ENCODE data around the gene TMEM63C. TPM values are rescaled to one million over a fixed set of nuclear protein-coding genes. Genes with fewer than 3 reads are reported as not detected.

Gene TMEM63C, protein sequence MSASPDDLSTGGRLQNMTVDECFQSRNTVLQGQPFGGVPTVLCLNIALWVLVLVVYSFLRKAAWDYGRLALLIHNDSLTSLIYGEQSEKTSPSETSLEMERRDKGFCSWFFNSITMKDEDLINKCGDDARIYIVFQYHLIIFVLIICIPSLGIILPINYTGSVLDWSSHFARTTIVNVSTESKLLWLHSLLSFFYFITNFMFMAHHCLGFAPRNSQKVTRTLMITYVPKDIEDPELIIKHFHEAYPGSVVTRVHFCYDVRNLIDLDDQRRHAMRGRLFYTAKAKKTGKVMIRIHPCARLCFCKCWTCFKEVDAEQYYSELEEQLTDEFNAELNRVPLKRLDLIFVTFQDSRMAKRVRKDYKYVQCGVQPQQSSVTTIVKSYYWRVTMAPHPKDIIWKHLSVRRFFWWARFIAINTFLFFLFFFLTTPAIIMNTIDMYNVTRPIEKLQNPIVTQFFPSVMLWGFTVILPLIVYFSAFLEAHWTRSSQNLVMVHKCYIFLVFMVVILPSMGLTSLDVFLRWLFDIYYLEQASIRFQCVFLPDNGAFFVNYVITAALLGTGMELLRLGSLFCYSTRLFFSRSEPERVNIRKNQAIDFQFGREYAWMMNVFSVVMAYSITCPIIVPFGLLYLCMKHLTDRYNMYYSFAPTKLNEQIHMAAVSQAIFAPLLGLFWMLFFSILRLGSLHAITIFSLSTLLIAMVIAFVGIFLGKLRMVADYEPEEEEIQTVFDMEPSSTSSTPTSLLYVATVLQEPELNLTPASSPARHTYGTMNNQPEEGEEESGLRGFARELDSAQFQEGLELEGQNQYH
- 1.4 and 8.1 TPM in 2 replicates for total RNA-seq

DNA sequence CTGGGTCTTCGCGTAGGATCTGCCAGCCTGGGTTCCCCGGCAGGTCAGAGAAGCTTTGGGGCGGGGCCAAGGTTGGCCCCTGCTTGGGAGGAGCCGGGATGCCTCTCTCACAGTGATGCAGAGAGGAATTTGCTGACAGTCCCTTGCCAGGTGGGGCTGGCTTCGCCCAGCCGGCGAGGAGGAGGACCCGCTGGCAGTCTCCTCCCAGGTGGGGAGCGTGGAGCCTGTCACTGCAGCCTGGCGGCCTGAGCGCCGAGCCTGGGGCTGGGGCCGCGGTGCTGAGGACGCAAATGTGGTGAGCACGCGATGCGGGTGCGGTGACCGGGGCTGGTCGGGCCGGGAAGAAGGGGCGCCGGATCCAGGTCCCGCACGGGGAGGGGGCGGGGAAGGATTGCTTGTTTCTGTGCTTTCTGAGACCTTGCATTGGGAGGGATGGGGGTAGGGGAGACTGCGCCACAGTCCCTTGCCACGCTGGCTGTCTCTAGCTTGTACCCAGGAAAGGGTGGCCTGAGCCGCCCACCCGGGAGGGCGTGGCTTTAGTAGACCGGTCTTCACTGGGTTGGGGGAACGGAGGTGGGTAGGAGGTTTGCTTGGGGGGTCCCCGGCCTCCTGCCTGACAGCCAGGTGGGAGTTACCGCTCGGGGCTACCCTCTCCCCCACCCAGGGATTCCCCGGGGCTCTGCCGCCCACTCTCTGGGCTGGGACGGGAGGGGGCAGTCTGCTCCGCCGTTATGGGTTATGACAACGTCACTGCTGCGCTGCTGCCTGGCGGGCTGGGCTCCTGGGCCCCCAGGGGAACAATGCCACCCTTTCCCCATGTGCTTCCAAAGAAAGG lies at the start of gene TMEM63C:
TSS of gene TMEM63C (plus strand) at position 196 of the 835 bp plus-strand sequence. CDS start 37,016 bp downstream, outside the sequence.

DNA sequence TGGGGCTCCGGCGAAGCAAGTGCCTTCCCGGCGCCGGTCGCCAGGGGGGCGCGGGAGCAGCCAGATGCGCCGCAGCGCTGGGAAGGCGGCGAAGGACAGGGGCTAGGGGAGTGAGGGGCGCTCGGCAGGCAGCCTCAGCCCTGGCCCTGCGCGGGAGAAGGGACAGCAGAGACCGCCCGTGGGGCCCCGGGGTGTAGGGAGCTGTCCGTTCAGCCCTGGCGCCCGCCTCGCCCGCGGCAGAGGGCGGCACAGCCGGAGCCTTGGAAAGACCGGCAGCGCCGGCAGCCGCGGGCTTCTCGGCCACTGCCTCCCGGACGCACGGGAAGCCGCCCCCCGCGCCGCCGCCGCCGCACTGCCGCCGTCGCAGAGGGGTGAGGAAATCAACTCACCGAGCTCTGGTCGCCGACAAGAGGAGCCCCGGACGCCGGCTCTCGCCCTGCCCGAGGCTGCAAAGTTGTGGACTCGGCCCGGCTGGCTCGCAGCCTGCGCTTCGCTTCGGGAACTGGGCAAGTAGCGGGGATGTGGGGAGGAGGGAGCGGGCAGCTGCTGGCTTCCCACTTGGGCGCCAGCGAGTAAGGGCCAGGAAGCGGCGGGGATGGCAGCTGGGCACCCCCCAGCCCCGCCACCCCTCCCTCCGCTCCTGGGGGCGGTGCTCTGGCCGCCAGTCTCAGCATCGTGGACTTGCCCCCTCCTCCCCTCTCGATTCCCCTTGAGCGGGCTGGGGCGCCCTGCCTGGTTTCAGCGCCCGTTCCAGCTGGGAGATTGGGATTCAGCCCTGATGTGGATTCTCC lies 40.2 kb upstream of the TMEM63C start, which contains the start of gene ZDHHC22:
TSS of gene ZDHHC22 (minus strand) at position 578 of the 791 bp plus-strand sequence. CDS start 2,053 bp downstream, outside the sequence.

DNA sequence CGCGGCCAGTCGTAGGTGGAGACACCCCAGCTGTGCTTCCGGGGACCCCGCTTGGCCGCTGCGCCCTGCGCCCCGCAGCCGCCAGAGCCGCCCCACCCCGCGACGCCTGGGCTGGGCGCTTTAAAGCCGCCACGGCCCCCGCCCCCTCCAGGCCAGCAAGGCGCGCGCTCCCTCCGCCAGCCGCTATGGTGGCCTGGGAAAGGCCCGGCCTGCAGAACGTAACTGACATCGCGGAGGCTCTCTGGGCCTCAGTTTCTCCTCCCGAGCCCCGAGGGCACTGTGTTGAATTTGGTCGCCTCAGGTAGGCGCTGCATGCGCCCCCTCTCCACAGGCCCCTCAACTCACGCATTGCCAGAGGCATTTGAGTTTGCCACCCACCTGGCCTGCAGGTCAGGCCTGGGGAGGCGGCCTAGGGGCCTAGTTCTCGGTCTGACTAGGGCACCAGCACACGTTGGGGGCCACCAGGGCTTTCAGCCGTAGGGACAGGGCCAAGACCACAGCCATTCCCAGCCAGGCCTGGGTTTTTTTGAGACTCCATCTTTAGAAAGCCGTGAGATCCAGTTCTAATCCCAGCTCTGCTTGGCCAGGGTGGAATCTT lies 89.6 kb downstream of the TMEM63C start, which contains the start of gene NGB:
TSS of gene NGB (minus strand) at position 94 of the 598 bp plus-strand sequence. CDS start 269 bp downstream, outside the sequence.

Other genes starting within 250 kb of the TMEM63C start
- gene IRF2BPL, start 153.1 kb upstream of the TMEM63C start, total RNA-seq: 22.9 and 30.9 TPM in 2 replicates
- gene CIPC, start 83.5 kb upstream of the TMEM63C start, total RNA-seq: 11.1 and 14.3 TPM in 2 replicates
- not detected in 2 replicates for gene ZDHHC22, start 40.0 kb upstream of the TMEM63C start, total RNA-seq
- 0.24 TPM in 1 of 2 replicates, not detected in the other for gene NGB, start 89.4 kb downstream of the TMEM63C start, total RNA-seq
- gene POMT2, start 139.1 kb downstream of the TMEM63C start, total RNA-seq: 9.2 and 12.0 TPM in 2 replicates
- 33.0 and 48.8 TPM in 2 replicates for gene GSTZ1, start 139.2 kb downstream of the TMEM63C start, total RNA-seq
- 8.9 and 9.8 TPM in 2 replicates for gene TMED8, start 195.3 kb downstream of the TMEM63C start, total RNA-seq
- gene SAMD15, start 195.6 kb downstream of the TMEM63C start, total RNA-seq: 0.21 and 0.72 TPM in 2 replicates
- 0.72 TPM in 1 of 2 replicates, not detected in the other for gene NOXRED1, start 241.7 kb downstream of the TMEM63C start, total RNA-seq

All from tracheal epithelial cell (primary cell).